ENCODE data around the gene IL17C.

GRCh38 chr16:88601313-88602036 lies 36.9 kb upstream of the IL17C start:
- TF ChIP-seq ETV6 (CRISPR knock-in tag; IDR thresholded peaks at IDR 0.05) (no peak), CREM (CRISPR knock-in tag; IDR thresholded peaks at IDR 0.05) (no peak), SMAD3 (CRISPR knock-in tag; IDR thresholded peaks at IDR 0.05; ENCODE audit: borderline replicate concordance) (no peak), CTCF (IDR thresholded peaks at IDR 0.05) (no peak), USF2 (CRISPR knock-in tag; IDR thresholded peaks at IDR 0.05) (no peak), MAX (CRISPR knock-in tag; IDR thresholded peaks at IDR 0.05) (no peak), NR3C1 (CRISPR knock-in tag; conservative IDR thresholded peaks at IDR 0.05; ENCODE audit: low read depth) (no peak), ZNF423 (CRISPR knock-in tag; IDR thresholded peaks at IDR 0.05) (no peak), USF1 (CRISPR knock-in tag; IDR thresholded peaks at IDR 0.05) (no peak), MYBL2 (CRISPR knock-in tag; IDR thresholded peaks at IDR 0.05) (no peak), SP1 (CRISPR knock-in tag; conservative IDR thresholded peaks at IDR 0.05) (no peak), NFYB (CRISPR knock-in tag; conservative IDR thresholded peaks at IDR 0.05; ENCODE audit: low read depth) (no peak)
